GM19099 (cell line): Measurements from ENCODE around the gene PPP1R14B.
A peak's percentile ranks its signal among the peaks of the same experiment; 100 is the strongest.

Source experiments
- POLR2A ChIP-seq: IDR thresholded peaks from 3 replicates; pipeline ENCODE4 v1.6.1; 2011; ENCODE audit warnings: low read depth; ENCODE audit not compliant: insufficient read length; ENCODE audit errors: extremely low read depth

Gene PPP1R14B, protein sequence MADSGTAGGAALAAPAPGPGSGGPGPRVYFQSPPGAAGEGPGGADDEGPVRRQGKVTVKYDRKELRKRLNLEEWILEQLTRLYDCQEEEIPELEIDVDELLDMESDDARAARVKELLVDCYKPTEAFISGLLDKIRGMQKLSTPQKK

GRCh38 chr11:64246871-64247728 is at the start of gene PPP1R14B:
Gene PPP1R14B (minus strand): TSS chr11:64246943. CDS start chr11:64246673, 270 bp downstream.
- peak; percentile 24 for TF ChIP-seq POLR2A

GRCh38 chr11:64296236-64296635 is 49.5 kb upstream of the PPP1R14B start:
- TF ChIP-seq POLR2A, result no peak

- no peak for TF ChIP-seq POLR2A
Measured at GRCh38 chr11:64295760-64296159, 49.0 kb upstream of the PPP1R14B start.

DNA sequence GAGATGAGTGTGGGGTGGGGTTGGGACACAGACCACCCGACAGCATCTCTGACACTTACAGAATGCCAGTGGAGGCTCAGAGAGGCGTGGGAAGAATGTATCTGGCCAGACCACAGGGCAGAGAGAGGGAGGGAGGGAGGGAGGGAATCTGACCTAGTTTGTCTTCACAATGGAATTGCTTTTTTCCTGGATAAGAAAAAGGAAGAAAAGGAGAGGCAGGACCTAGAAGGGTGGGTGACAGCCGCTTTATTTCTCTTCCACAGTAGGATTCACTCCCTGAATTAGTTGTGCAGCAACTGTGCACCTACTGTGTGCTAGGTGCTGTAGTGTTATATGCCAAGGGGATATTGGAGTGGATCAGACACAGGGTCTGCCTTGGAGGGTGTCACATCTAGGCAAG is 48.0 kb upstream of the PPP1R14B start:
- no peak for TF ChIP-seq POLR2A

DNA sequence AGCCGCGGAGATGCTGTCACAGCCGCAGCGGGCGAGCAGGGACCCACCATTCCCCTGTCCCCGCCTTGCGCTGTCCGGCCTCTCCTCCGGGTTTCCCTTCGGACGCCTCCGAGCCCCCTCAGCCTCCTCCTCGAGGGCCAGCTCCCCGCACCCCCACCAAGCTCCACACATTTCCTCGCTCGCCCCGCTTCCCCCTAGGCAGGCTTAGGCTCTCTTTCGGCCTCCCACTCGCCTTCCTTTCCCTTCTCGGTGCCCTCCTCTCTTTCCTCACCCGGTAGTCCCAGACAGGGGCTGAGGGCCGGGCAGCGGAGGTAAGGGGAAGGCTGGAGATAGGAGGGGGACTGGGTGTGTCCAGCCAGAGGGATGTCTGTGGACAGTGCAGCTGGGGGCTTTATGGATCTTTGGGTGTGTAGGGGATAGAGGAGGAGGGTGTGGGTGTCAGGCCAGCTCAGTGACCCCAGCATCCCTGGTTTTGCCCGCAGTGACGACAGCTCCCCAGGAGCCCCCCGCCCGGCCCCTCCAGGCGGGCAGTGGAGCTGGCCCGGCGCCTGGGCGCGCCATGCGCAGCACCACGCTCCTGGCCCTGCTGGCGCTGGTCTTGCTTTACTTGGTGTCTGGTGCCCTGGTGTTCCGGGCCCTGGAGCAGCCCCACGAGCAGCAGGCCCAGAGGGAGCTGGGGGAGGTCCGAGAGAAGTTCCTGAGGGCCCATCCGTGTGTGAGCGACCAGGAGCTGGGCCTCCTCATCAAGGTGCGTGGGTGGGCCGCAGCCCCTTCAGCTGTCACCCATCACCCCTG is 45.9 kb upstream of the PPP1R14B start:
- no peak for TF ChIP-seq POLR2A

DNA sequence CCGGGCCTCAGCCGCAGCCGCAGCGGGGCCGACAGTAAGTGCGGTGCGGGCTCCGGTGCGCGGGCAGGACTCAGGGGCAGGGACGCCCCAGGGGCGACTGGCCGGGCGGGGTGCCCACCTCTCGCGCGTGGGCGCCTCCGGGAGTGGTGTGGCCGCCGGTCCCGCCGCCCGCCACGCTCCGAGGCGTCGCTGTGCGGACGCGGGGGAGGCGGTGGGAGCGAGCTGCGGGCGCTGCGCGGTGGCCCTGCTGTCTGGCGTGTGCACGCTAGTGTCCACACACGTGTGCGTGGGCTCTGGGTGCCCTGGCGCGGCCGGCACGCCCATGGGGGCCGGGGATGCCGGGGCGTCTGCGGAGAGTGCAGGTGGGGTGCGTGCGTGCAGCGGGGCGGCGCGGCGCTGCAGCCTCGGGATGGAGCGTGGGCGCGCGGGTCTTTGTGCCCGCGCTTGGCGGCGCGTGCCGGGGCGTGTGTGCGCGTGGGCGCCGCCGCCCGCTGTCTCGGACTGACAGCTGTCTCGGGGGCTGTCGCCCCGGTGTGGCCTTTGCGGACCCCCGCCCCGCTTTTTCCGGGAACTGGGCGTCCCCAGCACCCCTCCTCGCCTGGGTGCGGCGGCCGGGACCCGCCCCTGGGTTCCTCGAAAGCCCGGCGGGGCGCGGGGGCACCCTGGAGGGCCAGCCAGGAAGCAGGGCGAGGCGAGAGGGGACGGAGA is 45.2 kb upstream of the PPP1R14B start:
- TF ChIP-seq POLR2A, result no peak

DNA sequence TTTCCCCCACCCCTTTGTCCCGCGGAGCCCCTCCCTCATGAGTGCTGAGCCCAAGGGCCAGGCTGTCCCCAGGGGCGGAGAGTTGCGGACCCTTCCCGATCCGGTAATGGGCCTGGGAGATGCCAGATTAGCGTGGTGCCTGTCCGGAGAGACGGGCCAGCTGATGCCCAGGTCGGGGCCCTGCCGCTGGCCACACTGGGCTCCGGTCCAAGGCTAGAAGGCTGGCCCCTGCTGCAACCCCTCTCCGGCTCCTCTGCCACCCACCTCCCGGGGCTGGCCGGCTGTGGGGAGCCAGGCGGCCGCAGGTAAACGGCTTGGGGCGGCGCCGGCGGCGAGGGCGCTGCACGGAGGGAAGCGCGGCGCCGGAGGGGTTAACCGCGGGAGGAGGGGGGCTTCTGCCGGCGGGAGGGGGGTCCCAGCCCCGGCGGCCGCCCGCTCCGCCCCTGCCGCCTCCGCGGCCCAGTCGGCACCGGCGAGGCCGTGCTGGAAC is 44.6 kb upstream of the PPP1R14B start, which contains the start of gene KCNK4:
Gene KCNK4, plus strand, starts transcription at position 41 of the 490 bp plus-strand sequence. CDS start 1,717 bp downstream, outside the sequence.
- TF ChIP-seq POLR2A, result no peak

GRCh38 chr11:64290352-64291261 is 43.9 kb upstream of the PPP1R14B start:
- no peak for TF ChIP-seq POLR2A

- TF ChIP-seq POLR2A, result no peak
Measured at GRCh38 chr11:64289002-64289564, 42.3 kb upstream of the PPP1R14B start.

DNA sequence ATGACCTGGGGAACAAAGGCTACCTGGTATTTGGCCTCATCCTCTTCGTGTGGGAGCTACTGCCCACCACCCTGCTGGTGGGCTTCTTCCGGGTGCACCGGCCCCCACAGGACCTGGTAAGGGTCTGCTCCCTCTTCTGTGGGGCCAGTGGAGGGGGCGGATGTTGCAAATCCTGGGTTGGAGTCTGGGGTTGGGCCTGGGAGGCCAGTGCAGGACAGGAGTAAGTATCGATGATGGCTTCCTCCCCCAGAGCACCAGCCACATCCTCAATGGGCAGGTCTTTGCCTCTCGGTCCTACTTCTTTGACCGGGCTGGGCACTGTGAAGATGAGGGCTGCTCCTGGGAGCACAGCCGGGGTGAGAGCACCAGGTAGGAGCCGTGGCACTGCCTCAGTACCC is 41.6 kb upstream of the PPP1R14B start:
- TF ChIP-seq POLR2A, result no peak

DNA sequence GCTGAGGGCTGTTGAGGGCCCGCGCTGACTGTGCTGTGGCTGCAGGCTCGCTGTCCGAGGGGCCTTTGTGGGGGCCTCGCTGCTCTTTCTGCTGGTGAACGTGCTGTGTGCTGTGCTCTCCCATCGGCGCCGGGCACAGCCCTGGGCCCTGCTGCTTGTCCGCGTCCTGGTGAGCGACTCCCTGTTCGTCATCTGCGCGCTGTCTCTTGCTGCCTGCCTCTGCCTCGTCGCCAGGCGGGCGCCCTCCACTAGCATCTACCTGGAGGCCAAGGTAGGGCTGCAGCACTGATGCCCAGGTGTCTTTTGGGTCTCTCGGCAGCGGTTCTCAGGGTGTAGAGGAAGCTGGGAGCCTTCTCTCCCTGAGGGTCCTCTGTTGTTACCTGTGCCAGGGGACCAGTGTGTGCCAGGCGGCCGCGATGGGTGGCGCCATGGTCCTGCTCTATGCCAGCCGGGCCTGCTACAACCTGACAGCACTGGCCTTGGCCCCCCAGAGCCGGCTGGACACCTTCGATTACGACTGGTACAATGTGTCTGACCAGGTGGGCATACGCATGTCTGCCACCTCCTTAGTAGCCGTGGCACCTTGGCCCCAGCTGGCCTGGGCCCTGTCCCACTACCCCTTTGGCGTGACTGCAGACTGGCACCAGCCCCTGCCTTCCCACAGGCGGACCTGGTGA is 41.1 kb upstream of the PPP1R14B start:
- no peak for TF ChIP-seq POLR2A

GRCh38 chr11:64286801-64287159 is 40.0 kb upstream of the PPP1R14B start:
- no peak for TF ChIP-seq POLR2A
